ENCODE results near the gene CLECL1.

DNA sequence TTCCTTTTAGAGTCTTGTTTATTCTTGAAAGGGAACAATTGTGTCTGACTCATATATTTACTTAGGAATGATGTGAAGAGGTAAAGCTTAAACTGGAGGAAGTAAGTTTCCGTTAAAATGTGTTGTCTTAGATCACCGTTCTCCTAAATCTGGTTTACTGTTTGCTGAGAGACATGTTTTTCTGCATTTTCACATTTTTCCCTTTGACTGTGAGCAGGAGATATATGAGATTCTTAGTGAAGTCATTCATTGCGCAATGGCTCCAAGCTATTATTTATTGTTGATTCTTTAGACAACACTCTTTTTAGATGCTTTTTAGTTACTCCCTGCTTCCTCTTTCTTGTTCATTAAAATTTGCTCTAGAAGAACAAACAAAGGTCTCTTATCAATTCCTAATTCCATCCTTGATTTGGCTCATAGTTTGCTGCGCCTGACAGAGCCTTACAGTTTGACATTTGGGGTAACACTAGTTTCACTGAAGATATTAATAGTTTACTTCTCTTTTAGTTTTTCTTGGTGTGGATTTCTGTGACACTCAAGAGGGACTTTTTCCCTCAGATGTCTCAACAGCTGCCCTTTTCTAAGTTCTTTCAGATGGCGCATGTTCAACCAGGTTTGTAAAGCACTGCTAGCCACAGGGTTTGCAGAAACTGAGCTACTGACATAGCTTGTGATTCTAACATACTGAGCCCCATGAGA, 11.4 kb downstream of the CLECL1 start:
- TF ChIP-seq, protein P1, sequence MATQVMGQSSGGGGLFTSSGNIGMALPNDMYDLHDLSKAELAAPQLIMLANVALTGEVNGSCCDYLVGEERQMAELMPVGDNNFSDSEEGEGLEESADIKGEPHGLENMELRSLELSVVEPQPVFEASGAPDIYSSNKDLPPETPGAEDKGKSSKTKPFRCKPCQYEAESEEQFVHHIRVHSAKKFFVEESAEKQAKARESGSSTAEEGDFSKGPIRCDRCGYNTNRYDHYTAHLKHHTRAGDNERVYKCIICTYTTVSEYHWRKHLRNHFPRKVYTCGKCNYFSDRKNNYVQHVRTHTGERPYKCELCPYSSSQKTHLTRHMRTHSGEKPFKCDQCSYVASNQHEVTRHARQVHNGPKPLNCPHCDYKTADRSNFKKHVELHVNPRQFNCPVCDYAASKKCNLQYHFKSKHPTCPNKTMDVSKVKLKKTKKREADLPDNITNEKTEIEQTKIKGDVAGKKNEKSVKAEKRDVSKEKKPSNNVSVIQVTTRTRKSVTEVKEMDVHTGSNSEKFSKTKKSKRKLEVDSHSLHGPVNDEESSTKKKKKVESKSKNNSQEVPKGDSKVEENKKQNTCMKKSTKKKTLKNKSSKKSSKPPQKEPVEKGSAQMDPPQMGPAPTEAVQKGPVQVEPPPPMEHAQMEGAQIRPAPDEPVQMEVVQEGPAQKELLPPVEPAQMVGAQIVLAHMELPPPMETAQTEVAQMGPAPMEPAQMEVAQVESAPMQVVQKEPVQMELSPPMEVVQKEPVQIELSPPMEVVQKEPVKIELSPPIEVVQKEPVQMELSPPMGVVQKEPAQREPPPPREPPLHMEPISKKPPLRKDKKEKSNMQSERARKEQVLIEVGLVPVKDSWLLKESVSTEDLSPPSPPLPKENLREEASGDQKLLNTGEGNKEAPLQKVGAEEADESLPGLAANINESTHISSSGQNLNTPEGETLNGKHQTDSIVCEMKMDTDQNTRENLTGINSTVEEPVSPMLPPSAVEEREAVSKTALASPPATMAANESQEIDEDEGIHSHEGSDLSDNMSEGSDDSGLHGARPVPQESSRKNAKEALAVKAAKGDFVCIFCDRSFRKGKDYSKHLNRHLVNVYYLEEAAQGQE (IDR thresholded peaks at IDR 0.05; ENCODE audit: unreplicated experiment) = no peak
- TF ChIP-seq, protein P2, sequence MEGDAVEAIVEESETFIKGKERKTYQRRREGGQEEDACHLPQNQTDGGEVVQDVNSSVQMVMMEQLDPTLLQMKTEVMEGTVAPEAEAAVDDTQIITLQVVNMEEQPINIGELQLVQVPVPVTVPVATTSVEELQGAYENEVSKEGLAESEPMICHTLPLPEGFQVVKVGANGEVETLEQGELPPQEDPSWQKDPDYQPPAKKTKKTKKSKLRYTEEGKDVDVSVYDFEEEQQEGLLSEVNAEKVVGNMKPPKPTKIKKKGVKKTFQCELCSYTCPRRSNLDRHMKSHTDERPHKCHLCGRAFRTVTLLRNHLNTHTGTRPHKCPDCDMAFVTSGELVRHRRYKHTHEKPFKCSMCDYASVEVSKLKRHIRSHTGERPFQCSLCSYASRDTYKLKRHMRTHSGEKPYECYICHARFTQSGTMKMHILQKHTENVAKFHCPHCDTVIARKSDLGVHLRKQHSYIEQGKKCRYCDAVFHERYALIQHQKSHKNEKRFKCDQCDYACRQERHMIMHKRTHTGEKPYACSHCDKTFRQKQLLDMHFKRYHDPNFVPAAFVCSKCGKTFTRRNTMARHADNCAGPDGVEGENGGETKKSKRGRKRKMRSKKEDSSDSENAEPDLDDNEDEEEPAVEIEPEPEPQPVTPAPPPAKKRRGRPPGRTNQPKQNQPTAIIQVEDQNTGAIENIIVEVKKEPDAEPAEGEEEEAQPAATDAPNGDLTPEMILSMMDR (conservative IDR thresholded peaks at IDR 0.05; ENCODE audit: low read depth in 2 of 2) = no peak
- no peak for TF ChIP-seq EZH2phosphoT487 (IDR thresholded peaks at IDR 0.05; ENCODE audit: unreplicated experiment)
- TF ChIP-seq EZH2 (IDR thresholded peaks at IDR 0.05; ENCODE audit: low read depth, unreplicated experiment) = no peak
- no peak for TF ChIP-seq JUNB (IDR thresholded peaks at IDR 0.05; ENCODE audit: unreplicated experiment)
- TF ChIP-seq, protein P3, sequence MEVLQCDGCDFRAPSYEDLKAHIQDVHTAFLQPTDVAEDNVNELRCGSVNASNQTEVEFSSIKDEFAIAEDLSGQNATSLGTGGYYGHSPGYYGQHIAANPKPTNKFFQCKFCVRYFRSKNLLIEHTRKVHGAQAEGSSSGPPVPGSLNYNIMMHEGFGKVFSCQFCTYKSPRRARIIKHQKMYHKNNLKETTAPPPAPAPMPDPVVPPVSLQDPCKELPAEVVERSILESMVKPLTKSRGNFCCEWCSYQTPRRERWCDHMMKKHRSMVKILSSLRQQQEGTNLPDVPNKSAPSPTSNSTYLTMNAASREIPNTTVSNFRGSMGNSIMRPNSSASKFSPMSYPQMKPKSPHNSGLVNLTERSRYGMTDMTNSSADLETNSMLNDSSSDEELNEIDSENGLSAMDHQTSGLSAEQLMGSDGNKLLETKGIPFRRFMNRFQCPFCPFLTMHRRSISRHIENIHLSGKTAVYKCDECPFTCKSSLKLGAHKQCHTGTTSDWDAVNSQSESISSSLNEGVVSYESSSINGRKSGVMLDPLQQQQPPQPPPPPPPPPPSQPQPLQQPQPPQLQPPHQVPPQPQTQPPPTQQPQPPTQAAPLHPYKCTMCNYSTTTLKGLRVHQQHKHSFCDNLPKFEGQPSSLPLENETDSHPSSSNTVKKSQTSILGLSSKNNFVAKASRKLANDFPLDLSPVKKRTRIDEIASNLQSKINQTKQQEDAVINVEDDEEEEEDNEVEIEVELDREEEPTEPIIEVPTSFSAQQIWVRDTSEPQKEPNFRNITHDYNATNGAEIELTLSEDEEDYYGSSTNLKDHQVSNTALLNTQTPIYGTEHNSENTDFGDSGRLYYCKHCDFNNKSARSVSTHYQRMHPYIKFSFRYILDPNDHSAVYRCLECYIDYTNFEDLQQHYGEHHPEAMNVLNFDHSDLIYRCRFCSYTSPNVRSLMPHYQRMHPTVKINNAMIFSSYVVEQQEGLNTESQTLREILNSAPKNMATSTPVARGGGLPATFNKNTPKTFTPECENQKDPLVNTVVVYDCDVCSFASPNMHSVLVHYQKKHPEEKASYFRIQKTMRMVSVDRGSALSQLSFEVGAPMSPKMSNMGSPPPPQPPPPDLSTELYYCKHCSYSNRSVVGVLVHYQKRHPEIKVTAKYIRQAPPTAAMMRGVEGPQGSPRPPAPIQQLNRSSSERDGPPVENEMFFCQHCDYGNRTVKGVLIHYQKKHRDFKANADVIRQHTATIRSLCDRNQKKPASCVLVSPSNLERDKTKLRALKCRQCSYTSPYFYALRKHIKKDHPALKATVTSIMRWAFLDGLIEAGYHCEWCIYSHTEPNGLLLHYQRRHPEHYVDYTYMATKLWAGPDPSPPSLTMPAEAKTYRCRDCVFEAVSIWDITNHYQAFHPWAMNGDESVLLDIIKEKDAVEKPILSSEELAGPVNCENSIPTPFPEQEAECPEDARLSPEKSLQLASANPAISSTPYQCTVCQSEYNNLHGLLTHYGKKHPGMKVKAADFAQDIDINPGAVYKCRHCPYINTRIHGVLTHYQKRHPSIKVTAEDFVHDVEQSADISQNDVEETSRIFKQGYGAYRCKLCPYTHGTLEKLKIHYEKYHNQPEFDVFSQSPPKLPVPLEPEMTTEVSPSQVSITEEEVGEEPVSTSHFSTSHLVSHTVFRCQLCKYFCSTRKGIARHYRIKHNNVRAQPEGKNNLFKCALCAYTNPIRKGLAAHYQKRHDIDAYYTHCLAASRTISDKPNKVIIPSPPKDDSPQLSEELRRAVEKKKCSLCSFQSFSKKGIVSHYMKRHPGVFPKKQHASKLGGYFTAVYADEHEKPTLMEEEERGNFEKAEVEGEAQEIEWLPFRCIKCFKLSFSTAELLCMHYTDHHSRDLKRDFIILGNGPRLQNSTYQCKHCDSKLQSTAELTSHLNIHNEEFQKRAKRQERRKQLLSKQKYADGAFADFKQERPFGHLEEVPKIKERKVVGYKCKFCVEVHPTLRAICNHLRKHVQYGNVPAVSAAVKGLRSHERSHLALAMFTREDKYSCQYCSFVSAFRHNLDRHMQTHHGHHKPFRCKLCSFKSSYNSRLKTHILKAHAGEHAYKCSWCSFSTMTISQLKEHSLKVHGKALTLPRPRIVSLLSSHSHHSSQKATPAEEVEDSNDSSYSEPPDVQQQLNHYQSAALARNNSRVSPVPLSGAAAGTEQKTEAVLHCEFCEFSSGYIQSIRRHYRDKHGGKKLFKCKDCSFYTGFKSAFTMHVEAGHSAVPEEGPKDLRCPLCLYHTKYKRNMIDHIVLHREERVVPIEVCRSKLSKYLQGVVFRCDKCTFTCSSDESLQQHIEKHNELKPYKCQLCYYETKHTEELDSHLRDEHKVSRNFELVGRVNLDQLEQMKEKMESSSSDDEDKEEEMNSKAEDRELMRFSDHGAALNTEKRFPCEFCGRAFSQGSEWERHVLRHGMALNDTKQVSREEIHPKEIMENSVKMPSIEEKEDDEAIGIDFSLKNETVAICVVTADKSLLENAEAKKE (CRISPR knock-in tag; IDR thresholded peaks at IDR 0.05) = no peak
- TF ChIP-seq NANOG (IDR thresholded peaks at IDR 0.05; ENCODE audit: borderline replicate concordance) = no peak
- TF ChIP-seq POLR2AphosphoS5 (IDR thresholded peaks at IDR 0.05; ENCODE audit: low read depth) = no peak

Data from GM23338 (cell line).